T-helper 1 cell (primary cell): Measurements from ENCODE around the gene MS4A4E.
"Not testable (repeated sequence)": the region's sequence is repeated elsewhere in the genome, so short reads cannot be mapped to it uniquely, and the experiment has no call there.

Experiments
- DNase-seq, 5 donors: peaks; one replicate each; pipeline ENCODE4 v3.0.0-alpha.2; 2012 to 2020

The MS4A4E gene

DNA sequence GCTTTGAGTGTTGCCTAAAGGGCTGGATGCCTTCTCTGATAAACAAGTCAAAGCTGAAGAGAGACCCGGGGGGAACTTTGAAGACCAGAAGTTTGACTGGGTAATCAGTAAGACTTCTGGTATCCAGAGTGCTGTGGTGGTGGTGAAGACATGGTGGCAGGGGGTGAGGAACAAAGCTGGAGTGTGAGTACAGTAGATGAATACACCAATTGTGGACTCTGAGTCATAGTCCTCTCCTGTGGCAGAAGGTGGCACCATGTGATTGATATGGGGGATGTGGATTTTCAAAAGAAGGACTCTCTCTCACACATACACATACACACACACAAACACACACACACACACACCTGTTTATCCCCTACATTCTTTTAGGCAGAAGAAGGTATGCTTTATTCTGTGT lies 72.4 kb downstream of the MS4A4E start:
- no peak for DNase-seq

DNA sequence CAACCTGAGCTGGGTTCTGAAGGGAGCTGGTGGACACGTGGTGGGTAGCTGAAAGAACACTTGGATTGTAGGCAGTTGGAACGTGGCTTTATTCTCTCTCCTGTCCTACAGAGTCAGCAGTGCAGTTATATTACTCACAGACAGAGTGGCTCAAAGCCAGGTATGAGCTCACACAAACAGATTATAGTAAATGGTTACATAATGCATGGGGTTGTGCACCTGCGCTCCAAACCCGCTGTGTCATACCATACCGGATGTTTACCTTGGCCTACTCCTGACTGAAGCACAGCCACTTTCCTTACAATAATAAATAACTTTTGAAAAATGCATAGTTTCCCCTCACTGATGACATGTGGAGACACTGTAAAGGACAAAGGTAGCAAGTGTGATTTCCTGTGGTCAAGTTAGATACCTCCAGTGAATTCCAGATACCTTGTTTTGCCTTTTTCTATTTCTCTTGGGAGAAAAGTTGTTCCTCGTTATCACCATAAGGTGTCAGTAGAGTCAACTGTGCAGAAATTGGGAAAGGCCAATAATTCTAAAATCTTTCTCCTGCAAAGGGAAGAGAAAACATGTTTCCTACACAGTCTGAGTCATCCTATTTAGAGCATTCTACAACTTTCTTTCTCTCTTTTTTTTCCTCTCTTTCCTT lies 73.5 kb downstream of the MS4A4E start:
- DNase-seq, result no peak

DNA sequence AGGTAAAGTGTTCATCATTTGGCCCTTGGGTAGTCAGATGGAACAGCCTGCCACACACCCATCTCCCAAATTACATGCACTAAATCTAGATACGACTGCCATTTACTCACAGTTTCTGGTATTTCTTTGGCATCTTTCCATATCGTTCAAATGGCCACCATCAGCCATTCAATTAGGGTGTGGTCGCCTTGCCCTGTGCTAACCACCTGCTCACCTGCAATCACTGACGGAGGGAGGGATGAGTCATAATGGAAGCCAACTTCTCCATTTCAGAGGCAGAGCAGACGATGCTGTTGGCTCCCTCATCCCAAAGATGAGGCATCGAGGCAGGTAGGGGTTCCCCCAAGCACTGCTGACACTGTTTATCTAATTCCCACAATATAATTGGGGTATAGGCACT lies 74.6 kb downstream of the MS4A4E start:
- no peak for DNase-seq

DNA sequence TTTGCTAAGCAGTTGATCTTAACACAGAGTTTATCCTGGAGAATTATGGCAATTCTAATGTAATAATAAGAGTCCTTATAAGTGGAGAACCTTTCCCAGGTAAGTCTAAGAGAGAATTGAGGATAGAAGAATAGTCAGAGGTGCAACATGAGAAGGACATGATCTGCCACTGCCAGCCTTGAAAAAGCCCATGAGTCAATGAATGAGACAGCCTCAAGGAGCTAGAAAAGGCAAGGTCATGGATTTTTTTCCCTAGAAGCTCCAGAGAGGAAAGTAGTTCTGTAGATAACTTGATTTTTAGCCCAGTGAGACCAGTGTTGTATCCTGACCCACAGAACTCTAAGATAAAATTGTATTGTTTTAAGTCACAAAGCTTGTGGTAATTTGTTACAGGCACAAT lies 77.0 kb downstream of the MS4A4E start:
- DNase-seq, result no peak

DNA sequence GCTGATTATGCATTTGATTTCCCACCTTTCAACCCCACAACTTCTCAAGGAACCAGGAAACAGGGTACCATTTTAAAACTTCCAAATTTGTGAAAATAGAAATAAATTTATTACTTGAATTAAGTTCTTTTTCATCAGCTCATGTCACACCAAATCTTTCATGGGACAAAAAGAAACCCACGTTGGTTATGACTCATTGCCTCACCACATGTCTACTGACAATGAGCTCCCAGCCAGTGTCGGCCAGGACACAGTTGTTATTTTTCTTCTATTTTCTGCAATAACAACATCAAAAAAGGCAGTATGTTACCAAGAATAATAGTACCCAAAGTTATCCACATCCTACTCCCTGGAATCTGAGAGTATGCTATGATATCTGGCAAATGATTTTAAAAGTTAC lies 77.4 kb downstream of the MS4A4E start:
- DNase-seq, result no peak

DNA sequence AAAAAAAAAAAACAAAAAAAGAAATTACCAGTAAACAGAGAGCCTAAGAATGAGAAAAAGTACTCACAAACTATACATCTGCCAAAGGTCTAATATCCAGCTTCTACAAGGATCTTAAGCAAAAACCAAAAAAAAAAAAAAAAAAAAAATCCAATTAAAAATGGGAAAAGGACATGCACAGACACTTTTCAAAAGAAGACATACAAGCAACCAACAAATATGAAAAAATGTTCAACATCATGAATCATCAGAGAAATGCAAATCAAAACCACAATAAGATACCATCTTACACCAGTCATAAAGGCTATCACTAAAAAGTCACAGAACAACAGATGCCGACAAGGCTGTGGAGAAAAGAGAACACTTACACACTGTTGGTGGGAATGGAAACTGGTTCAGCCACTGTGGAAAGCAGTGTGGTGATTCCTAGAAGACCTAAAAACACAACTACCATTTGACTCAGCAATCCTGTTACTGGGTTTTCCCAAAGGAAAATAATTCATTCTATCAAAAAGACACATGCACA lies 78.3 kb downstream of the MS4A4E start:
- peak in 1 of 5 donors; percentile 23 for DNase-seq

DNA sequence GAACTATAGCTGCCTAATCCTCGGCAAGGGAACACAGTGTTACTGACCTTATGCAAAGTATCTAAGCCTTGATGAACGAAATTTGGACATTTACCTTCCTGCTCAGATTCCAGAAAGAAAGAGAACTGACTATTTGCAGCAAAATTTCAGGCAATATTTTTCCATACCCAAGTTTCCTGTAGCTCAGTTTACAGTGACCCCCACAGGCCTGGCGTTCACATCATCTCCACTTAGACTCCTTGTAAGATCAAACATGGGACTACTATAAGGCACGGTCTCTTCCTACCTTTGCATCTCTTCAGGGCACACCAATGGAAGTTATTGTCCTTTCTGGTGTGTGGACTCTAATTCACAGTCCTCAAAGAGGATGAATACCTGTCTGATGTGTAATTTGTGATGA lies 81.2 kb downstream of the MS4A4E start:
- DNase-seq, result no peak

DNA sequence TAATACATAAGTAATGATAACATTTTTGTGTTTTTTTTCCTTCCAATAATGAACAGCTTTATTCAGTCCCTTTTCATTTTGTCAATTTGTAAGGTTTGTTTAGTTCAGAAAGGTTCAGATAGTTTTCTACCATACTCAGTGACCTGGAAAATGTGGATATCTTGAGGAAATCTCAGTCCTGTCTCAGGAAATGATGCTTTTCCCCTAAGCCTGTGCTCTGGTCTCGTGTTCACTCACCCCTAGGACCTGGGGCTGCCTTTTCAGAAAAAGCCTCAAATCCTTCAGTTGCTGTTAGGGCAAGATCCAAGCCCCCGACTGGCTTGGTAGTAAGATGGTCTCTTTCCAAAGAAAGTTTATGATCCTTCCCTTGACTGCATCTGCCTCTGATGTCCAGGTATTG lies 81.8 kb downstream of the MS4A4E start:
- DNase-seq, result no peak

DNA sequence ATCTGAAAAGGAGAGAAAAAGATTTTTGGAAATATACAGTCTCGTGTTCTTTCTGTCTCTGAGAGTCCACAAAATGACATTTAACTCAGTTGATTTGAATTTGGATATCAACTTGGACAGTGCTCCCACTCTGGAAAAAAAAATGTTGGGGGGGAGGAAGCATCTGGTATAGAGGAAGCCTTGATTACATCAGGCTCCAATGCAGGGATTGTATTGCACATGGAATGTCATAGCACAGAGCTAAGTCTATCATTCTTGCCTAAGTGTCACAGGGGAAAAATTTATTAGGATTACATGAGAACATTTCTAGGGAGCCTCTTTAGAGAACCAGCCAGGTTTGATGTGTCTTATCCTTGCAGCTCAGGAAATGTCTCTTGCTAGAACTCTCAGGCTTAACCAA lies 83.1 kb downstream of the MS4A4E start:
- DNase-seq, result no peak

DNA sequence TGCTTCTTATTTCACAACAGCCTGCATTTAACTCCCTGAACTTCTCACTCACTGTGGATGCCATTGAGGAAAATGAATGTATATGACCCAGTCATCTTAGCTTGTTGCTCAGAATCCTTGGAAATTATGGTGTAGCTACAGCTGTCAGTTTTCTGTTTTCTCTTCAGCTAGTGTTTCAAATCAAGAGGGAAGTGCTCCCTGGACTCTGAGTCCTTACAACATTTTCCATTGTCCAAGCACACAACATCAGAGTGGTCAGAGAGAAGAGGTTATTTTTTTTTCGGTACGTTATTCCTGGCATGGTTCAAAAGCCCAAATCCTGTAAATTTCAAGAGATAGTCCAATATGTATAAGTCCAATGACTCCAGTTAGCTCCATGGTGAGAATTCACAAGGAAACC lies 83.7 kb downstream of the MS4A4E start:
- DNase-seq, result no peak

DNA sequence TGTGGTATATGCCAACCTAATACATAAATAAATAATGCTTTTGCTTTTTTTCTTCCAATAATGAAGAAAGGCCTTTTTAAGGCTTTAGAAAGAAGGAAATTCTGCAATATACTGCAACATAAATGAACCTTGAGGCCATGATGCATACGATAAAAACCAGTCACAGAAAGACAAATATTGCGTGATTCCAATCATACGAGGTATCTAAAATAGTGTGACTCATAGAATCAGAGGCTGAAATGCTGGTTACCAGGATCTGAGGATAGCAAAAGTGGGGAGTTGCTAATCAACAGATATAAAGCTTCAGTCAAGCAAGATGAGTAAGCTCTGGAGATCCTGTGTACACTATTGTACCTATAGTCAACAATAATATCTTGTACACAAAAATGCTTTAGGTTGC lies 84.3 kb downstream of the MS4A4E start:
- no peak for DNase-seq

DNA sequence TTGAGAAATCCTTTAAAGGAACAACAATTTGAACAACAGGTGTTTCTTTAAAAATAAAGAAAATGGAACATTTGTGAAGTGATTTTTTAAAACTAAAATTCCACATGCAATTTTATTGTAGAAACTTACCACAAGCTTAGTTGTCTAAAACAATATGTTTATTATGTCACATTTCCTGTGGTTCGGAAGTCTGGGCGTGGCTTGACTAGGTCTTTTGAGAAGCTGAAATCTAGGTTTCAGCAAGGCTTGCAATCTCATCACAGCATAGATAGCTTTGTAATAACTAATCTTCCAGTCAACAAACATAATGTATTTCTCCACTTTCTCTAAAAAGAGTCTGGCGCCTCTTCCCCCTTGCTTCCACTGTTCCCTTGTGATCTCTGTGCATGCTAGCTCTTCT lies 87.0 kb downstream of the MS4A4E start:
- DNase-seq, result no peak

DNA sequence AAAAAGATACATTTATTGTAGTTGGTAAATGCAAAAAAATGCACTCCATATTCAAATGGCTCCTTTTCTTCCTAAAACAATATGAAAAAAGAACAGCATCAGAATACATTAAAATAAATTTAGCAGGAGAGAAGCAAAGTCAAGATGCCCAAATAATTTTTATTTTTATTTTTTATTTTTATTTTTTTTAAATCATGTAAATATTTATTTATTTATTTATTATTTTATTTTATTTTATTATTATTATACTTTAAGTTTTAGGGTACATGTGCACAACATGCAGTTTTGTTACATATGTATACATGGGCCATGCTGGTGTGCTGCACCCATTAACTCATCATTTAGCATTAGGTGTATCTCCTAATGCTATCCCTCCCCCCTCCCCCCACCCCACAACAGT lies 90.2 kb downstream of the MS4A4E start:
- DNase-seq, result not testable (repeated sequence)

DNA sequence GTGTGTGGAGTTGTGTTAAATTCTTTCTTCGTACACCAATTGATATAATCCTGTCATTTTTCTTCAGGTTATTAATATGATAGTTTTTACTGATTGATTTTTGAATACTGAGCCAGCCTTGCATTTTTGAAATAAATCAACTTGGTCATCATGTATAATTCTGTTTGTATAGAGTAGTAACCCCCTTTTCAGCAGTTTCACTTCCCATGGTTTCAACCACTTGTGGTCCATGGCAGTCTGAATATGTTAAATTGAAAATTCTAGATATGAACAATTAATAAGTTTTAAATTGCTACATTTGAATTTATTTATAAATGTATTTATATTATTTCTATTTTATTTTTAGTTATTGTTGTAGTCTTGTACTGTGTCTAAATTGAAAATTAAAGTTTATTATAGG lies 92.7 kb downstream of the MS4A4E start:
- no peak for DNase-seq
